ENCODE measurements around the gene TECR. TPM values are rescaled to one million over a fixed set of nuclear protein-coding genes. Genes with fewer than 3 reads are reported as not detected.
A peak's percentile ranks its signal among the peaks of the same experiment; 100 is the strongest.

Gene TECR
- total RNA-seq, 3 donors from 2014 or later (not counting 1 experiment from before 2014, with no cell fraction given), result 123 to 158 (median 131) TPM

GRCh38 chr19:14570864-14571527, 41.6 kb downstream of the TECR start:
- Mint-ChIP-seq H3K9me3 (no peaks in the 10 kb centered on the region), H3K4me1 (peaks cover 33 to 51% of the 10 kb centered on the region in 2 donors), H3K36me3 (no peaks in the 10 kb centered on the region), H3K4me3 (peak overlapping the region; percentile 96), H3K27ac (peak overlapping the region; percentile 87 to 89), H3K27me3 (ENCODE audit: low read depth in 2 of 2) (no peaks in the 10 kb centered on the region)
- no peaks in the 10 kb centered on the region for H3K27me3 ChIP-seq (ENCODE audit: control insufficient read depth, insufficient read depth, low read length)
- H3K4me3 ChIP-seq (ENCODE audit: low read length), result peak overlapping the region; percentile 82
- no peak for TF ChIP-seq CTCF (IDR thresholded peaks at IDR 0.05)
- WGBS (ENCODE audit: insufficient coverage), result 57% methylated on average over 22 of the region's 22 CpGs
- H3K9me3 ChIP-seq (ENCODE audit: control insufficient read depth, insufficient read depth, low read length), result no peaks in the 10 kb centered on the region
- ATAC-seq, result no peak
- peaks cover 60% of the 10 kb centered on the region for H3K4me1 ChIP-seq (ENCODE audit: control insufficient read depth, insufficient read depth, low read length)
- intact Hi-C loops (cut with micrococcal nuclease), result loop anchor here (5.0 kb wide), 1 partner anchor 316 kb away; the partner anchor contains the start of gene OR7A17
- H3K36me3 ChIP-seq (ENCODE audit: control insufficient read depth, insufficient read depth, low read length), result peaks cover 9% of the 10 kb centered on the region
- no peak for DNase-seq
- peak overlapping the region; percentile 21 for H3K27ac ChIP-seq (ENCODE audit: low read length)

GRCh38 chr19:14571695-14572490, 42.5 kb downstream of the TECR start, which contains the start of gene NDUFB7:
NDUFB7 (minus strand) TSS chr19:14572066; CDS start chr19:14572000, 66 bp downstream.
- Mint-ChIP-seq H3K27ac (peak within 1 kb of the TSS; percentile 87 to 89), H3K27me3 (ENCODE audit: low read depth in 2 of 2) (no peaks in the 10 kb centered on the region), H3K9me3 (no peaks in the 10 kb centered on the region), H3K4me1 (peaks cover 32 to 43% of the 10 kb centered on the region in 2 donors), H3K4me3 (peak within 1 kb of the TSS; percentile 96), H3K36me3 (no peaks in the 10 kb centered on the region)
- no peaks in the 10 kb centered on the region for H3K9me3 ChIP-seq (ENCODE audit: control insufficient read depth, insufficient read depth, low read length)
- H3K36me3 ChIP-seq (ENCODE audit: control insufficient read depth, insufficient read depth, low read length), result peaks cover 9% of the 10 kb centered on the region
- intact Hi-C loops (cut with micrococcal nuclease), result loop anchor here (5.0 kb wide), 1 partner anchor 315 kb away; the partner anchor contains the start of gene OR7A17
- WGBS (ENCODE audit: insufficient coverage), result under 1% methylated on average over 37 of the region's 40 CpGs
- peak; percentile 78 for TF ChIP-seq CTCF (IDR thresholded peaks at IDR 0.05)
- peak within 1 kb of the TSS; percentile 21 for H3K27ac ChIP-seq (ENCODE audit: low read length)
- H3K27me3 ChIP-seq (ENCODE audit: control insufficient read depth, insufficient read depth, low read length), result no peaks in the 10 kb centered on the region
- peaks cover 53% of the 10 kb centered on the region for H3K4me1 ChIP-seq (ENCODE audit: control insufficient read depth, insufficient read depth, low read length)
- ATAC-seq, result peak; percentile 96 to 99 (median 97)
- peak within 1 kb of the TSS; percentile 82 for H3K4me3 ChIP-seq (ENCODE audit: low read length)
- peak; percentile 83 to 97 for DNase-seq

- Histone ChIP-seq H3K36me3 (ENCODE audit: control insufficient read depth, insufficient read depth, low read length) (no peaks in the 10 kb centered on the region), H3K4me1 (ENCODE audit: control insufficient read depth, insufficient read depth, low read length) (peaks cover 25% of the 10 kb centered on the region), H3K27me3 (ENCODE audit: control insufficient read depth, insufficient read depth, low read length) (no peaks in the 10 kb centered on the region), H3K4me3 (ENCODE audit: low read length) (no peak overlapping the region), H3K27ac (ENCODE audit: low read length) (no peak overlapping the region), H3K9me3 (ENCODE audit: control insufficient read depth, insufficient read depth, low read length) (no peaks in the 10 kb centered on the region)
- Mint-ChIP-seq H3K36me3 (no peaks in the 10 kb centered on the region), H3K4me1 (peaks cover 12 to 14% of the 10 kb centered on the region in 2 donors), H3K27me3 (ENCODE audit: low read depth in 2 of 2) (no peaks in the 10 kb centered on the region), H3K27ac (no peak overlapping the region), H3K4me3 (no peak overlapping the region), H3K9me3 (no peaks in the 10 kb centered on the region)
- WGBS (ENCODE audit: insufficient coverage), result 90% methylated on average over 6 of the region's 6 CpGs
- TF ChIP-seq CTCF (IDR thresholded peaks at IDR 0.05), result no peak
- no peak for ATAC-seq
- DNase-seq, result no peak
- intact Hi-C loops (cut with micrococcal nuclease), result no loop called here
These were observed 46.1 kb downstream of the TECR start for GRCh38 chr19:14575428-14575980.

Measured in natural killer cell (primary cell).